Mesothelial cell of epicardium (in vitro differentiated cells): ENCODE results near the gene NPAS2. TPM values are rescaled to one million over a fixed set of nuclear protein-coding genes. Genes with fewer than 3 reads are reported as not detected.

Experiments used
- DNase-seq, 2 experiments: peaks; one replicate each; pipeline ENCODE4 v3.0.0; 2021; ENCODE audit warnings: low spot score in 2 of 2; ENCODE audit not compliant: unreplicated experiment in 2 of 2
- H3K27ac Mint-ChIP-seq: 2 replicates; pipeline ENCODE4 v1.8.0; 2021; ENCODE audit warnings: mixed read lengths
- H3K27me3 Mint-ChIP-seq: 2 replicates; pipeline ENCODE4 v1.8.0; 2021; ENCODE audit warnings: low read depth, mixed read lengths
- H3K36me3 Mint-ChIP-seq: 2 replicates; pipeline ENCODE4 v1.8.0; 2021; ENCODE audit warnings: mixed read lengths
- H3K4me1 Mint-ChIP-seq: 2 replicates; pipeline ENCODE4 v1.8.0; 2021; ENCODE audit warnings: mixed read lengths
- H3K4me3 Mint-ChIP-seq: 2 replicates; pipeline ENCODE4 v1.8.0; 2021; ENCODE audit warnings: mild to moderate bottlenecking, moderate library complexity, mixed read lengths
- H3K9me3 Mint-ChIP-seq: 2 replicates; pipeline ENCODE4 v1.8.0; 2021; ENCODE audit warnings: mixed read lengths
- CTCF ChIP-seq: fragments of 200-600 bp; sonication (generic); IDR thresholded peaks from one replicate; pipeline ENCODE4 v1.5.0; 2021; ENCODE audit warnings: antibody characterized with exemption; ENCODE audit not compliant: unreplicated experiment
- total RNA-seq: library from RNA; stranded (reverse); gene quantifications from 3 replicates; pipeline ENCODE4 v1.2.1, GENCODE V29; 2021

Gene NPAS2
- total RNA-seq, 1 donor from 2014 or later, result 5.4 TPM

GRCh38 chr2:100959225-100959880, 139.4 kb downstream of the NPAS2 start:
- Mint-ChIP-seq H3K4me3 (no peak overlapping the region), H3K9me3 (no peaks in the 10 kb centered on the region), H3K4me1 (peaks cover 16% of the 10 kb centered on the region), H3K36me3 (no peaks in the 10 kb centered on the region), H3K27me3 (no peaks in the 10 kb centered on the region), H3K27ac (peak overlapping the region; percentile 54)
- TF ChIP-seq CTCF, result no peak
- DNase-seq, result no peak

- Mint-ChIP-seq H3K4me1 (peaks cover 16% of the 10 kb centered on the region), H3K27me3 (no peaks in the 10 kb centered on the region), H3K27ac (no peak overlapping the region), H3K36me3 (no peaks in the 10 kb centered on the region), H3K9me3 (no peaks in the 10 kb centered on the region), H3K4me3 (no peak overlapping the region)
- no peak for DNase-seq
- TF ChIP-seq CTCF, result no peak
Measured at GRCh38 chr2:100960688-100961087, 140.7 kb downstream of the NPAS2 start.

- DNase-seq, result no peak
- TF ChIP-seq CTCF, result no peak
- H3K4me1 Mint-ChIP-seq, result peaks cover 16% of the 10 kb centered on the region
Measured at GRCh38 chr2:100962366-100963025, 142.6 kb downstream of the NPAS2 start.

GRCh38 chr2:100963026-100963375, 143.1 kb downstream of the NPAS2 start:
- H3K27ac Mint-ChIP-seq, result no peak overlapping the region
- no peaks in the 10 kb centered on the region for H3K36me3 Mint-ChIP-seq
- TF ChIP-seq CTCF, result no peak
- DNase-seq, result no peak
- peaks cover 3% of the 10 kb centered on the region for H3K27me3 Mint-ChIP-seq
- H3K4me1 Mint-ChIP-seq, result peaks cover 16% of the 10 kb centered on the region
- no peak overlapping the region for H3K4me3 Mint-ChIP-seq
- H3K9me3 Mint-ChIP-seq, result no peaks in the 10 kb centered on the region

More at GRCh38 chr2:100962366-100963025, 142.6 kb downstream of the NPAS2 start:
- no peaks in the 10 kb centered on the region for H3K9me3 Mint-ChIP-seq
- H3K36me3 Mint-ChIP-seq, result no peaks in the 10 kb centered on the region
- no peak overlapping the region for H3K27ac Mint-ChIP-seq
- H3K4me3 Mint-ChIP-seq, result no peak overlapping the region
- H3K27me3 Mint-ChIP-seq, result no peaks in the 10 kb centered on the region

GRCh38 chr2:100964222-100964621, 144.3 kb downstream of the NPAS2 start:
- no peak overlapping the region for H3K27ac Mint-ChIP-seq
- no peak overlapping the region for H3K4me3 Mint-ChIP-seq
- H3K4me1 Mint-ChIP-seq, result peaks cover 12% of the 10 kb centered on the region
- H3K27me3 Mint-ChIP-seq, result peaks cover 4% of the 10 kb centered on the region
- H3K9me3 Mint-ChIP-seq, result no peaks in the 10 kb centered on the region
- H3K36me3 Mint-ChIP-seq, result no peaks in the 10 kb centered on the region
- no peak for TF ChIP-seq CTCF
- DNase-seq, result no peak
